A549 (cell line): Measurements from ENCODE around the gene NTF3. TPM values are rescaled to one million over a fixed set of nuclear protein-coding genes. Genes with fewer than 3 reads are reported as not detected.

Source experiments
- ATAC-seq, 2 experiments: fragments of 200-7000 bp in 1 of 2; fragments of >200 bp in 1 of 2; cut with Nextera tagmentation in 1 of 2; cut with Tn5 transposase in 1 of 2; 3 replicates each; pipeline versions ENCODE4 v1.8.0 to v1.9.1; 2018 to 2020; ENCODE audit warnings: mild to moderate bottlenecking in 1 of 2, moderate library complexity in 1 of 2
- CTCF ChIA-PET: fragments of 300-600 bp; sonication (Branson Sonifier 250); formaldehyde crosslinking; extraction: SDS; loops from one replicate; lab custom pipeline; 2021; ENCODE audit warnings: antibody characterized with exemption, inconsistent platforms; lab: Yijun Ruan, JAX
- POLR2A ChIA-PET: fragments of 350-600 bp; formaldehyde crosslinking; extraction: SDS; loops from one replicate; lab custom pipeline; 2021; ENCODE audit warnings: antibody characterized with exemption, inconsistent platforms; lab: Yijun Ruan, JAX
- DNase-seq, 2 experiments: peaks; one replicate each; pipeline versions ENCODE4 v3.0.0 to v3.0.0-alpha.2; 2011 to 2016; ENCODE audit warnings: low read depth in 1 of 2, low spot score in 1 of 2
- FAIRE-seq: peaks from 2 replicates; lab custom pipeline; 2011; peaks lifted over from hg19 to GRCh38; lab: Jason Lieb, UNC
- H3K27ac ChIP-seq, 2 experiments: fragments of >200 bp; sonication (Bioruptor Twin); formaldehyde crosslinking; 3 replicates each; pipeline ENCODE4 v1.5.1; 2016 to 2017
- H3K4me1 ChIP-seq: fragments of >200 bp; sonication (Bioruptor Twin); formaldehyde crosslinking; 3 replicates; pipeline ENCODE4 v1.6.1; 2016
- H3K4me2 ChIP-seq: fragments of >200 bp; sonication (Bioruptor Twin); formaldehyde crosslinking; 3 replicates; pipeline ENCODE4 v1.6.1; 2016
- H3K4me3 ChIP-seq: fragments of >200 bp; sonication (Bioruptor Twin); formaldehyde crosslinking; 3 replicates; pipeline ENCODE4 v1.5.1; 2016
- H3K9me3 ChIP-seq: fragments of >200 bp; sonication (Bioruptor Twin); formaldehyde crosslinking; 3 replicates; pipeline ENCODE4 v1.6.1; 2016
- ATOH8 ChIP-seq: fragments of 250-450 bp; sonication (Bioruptor Pico); IDR thresholded peaks from 2 replicates; pipeline ENCODE4 v1.5.0; 2020; ENCODE audit warnings: low read depth, mild to moderate bottlenecking, moderate library complexity
- BHLHE40 ChIP-seq: IDR thresholded peaks from 2 replicates; pipeline ENCODE4 v1.6.1; 2012; ENCODE audit warnings: low read depth, low read length, inconsistent platforms
- CBX8 ChIP-seq: fragments of 200-600 bp; sonication (generic); IDR thresholded peaks from 2 replicates; pipeline ENCODE4 v1.6.1; 2016
- CHD4 ChIP-seq: fragments of 200-600 bp; sonication (generic); IDR thresholded peaks from 2 replicates; pipeline ENCODE4 v1.6.1; 2016; ENCODE audit warnings: antibody characterized with exemption, mild to moderate bottlenecking, borderline replicate concordance
- E2F6 ChIP-seq: IDR thresholded peaks from 2 replicates; pipeline ENCODE4 v1.6.1; 2012; ENCODE audit warnings: low read depth, borderline replicate concordance
- EHF ChIP-seq: fragments of 250-450 bp; sonication (Bioruptor Pico); IDR thresholded peaks from 2 replicates; pipeline ENCODE4 v1.5.0; 2020; ENCODE audit warnings: mild to moderate bottlenecking
- ESRRA ChIP-seq: fragments of 150-350 bp; IDR thresholded peaks from 2 replicates; pipeline ENCODE4 v1.6.1; 2014; ENCODE audit warnings: mild to moderate bottlenecking, low read length, borderline replicate concordance
- FOSB ChIP-seq: fragments of 250-450 bp; sonication (Bioruptor Pico); IDR thresholded peaks from 2 replicates; pipeline ENCODE4 v1.5.0; 2020; ENCODE audit warnings: mild to moderate bottlenecking, moderate library complexity
- FOXS1 ChIP-seq: fragments of 250-450 bp; sonication (Bioruptor Pico); IDR thresholded peaks from 2 replicates; pipeline ENCODE4 v1.5.0; 2020; ENCODE audit warnings: mild to moderate bottlenecking, moderate library complexity
- HEYL ChIP-seq: fragments of 250-450 bp; sonication (Bioruptor Pico); IDR thresholded peaks from 2 replicates; pipeline ENCODE4 v1.8.0; 2021; ENCODE audit warnings: mild to moderate bottlenecking, moderate library complexity
- HOXA7 ChIP-seq: fragments of 250-450 bp; sonication (Bioruptor Pico); IDR thresholded peaks from 2 replicates; pipeline ENCODE4 v1.5.0; 2020; ENCODE audit warnings: mild to moderate bottlenecking, moderate library complexity
- HOXB13 ChIP-seq: fragments of 250-450 bp; sonication (Bioruptor Pico); IDR thresholded peaks from 2 replicates; pipeline ENCODE4 v1.5.0; 2020; ENCODE audit warnings: low read depth, mild to moderate bottlenecking, moderate library complexity
- JUNB ChIP-seq: fragments of >200 bp; sonication (Bioruptor Twin); formaldehyde crosslinking; IDR thresholded peaks from 2 replicates; pipeline ENCODE4 v1.6.1; 2016
- MAFK ChIP-seq: fragments of 450-650 bp; IDR thresholded peaks from 2 replicates; pipeline ENCODE4 v1.6.1; 2014; ENCODE audit not compliant: partially characterized antibody
- MAZ ChIP-seq: fragments of 150-350 bp; IDR thresholded peaks from 2 replicates; pipeline ENCODE4 v1.6.1; 2014; ENCODE audit warnings: antibody characterized with exemption, low read depth, low read length, borderline replicate concordance
- NFE2L2 ChIP-seq: fragments of 150-350 bp; conservative IDR thresholded peaks from 2 replicates; pipeline ENCODE4 v1.6.1; 2014; ENCODE audit warnings: low read length
- RAD21 ChIP-seq, 2 experiments: fragments of >200 bp in 1 of 2; sonication (Bioruptor Twin) in 1 of 2; formaldehyde crosslinking in 1 of 2; IDR thresholded peaks in 1 of 2; conservative IDR thresholded peaks in 1 of 2; 2 replicates in 1 of 2; 3 replicates in 1 of 2; pipeline ENCODE4 v1.6.1; 2012 to 2018; ENCODE audit warnings: inconsistent platforms in 1 of 2
- RARB ChIP-seq: fragments of 250-450 bp; sonication (Bioruptor Pico); IDR thresholded peaks from 2 replicates; pipeline ENCODE4 v1.8.0; 2021; ENCODE audit warnings: mild to moderate bottlenecking, moderate library complexity
- REST ChIP-seq: fragments of 200-600 bp; sonication (generic); IDR thresholded peaks from 2 replicates; pipeline ENCODE4 v1.6.1; 2016; ENCODE audit warnings: antibody characterized with exemption, mild to moderate bottlenecking, moderate library complexity
- RFX5 ChIP-seq: fragments of 450-650 bp; IDR thresholded peaks from 2 replicates; pipeline ENCODE4 v1.7.1; 2014; ENCODE audit warnings: antibody characterized with exemption, mild to moderate bottlenecking, moderate library complexity
- TFCP2L1 ChIP-seq: fragments of 250-450 bp; sonication (Bioruptor Pico); IDR thresholded peaks from 2 replicates; pipeline ENCODE4 v1.5.0; 2021; ENCODE audit warnings: mild to moderate bottlenecking
- USF2 ChIP-seq: fragments of 450-650 bp; IDR thresholded peaks from 2 replicates; pipeline ENCODE4 v1.6.1; 2014; ENCODE audit warnings: antibody characterized with exemption
- WGBS: methylation state at CpG from one replicate; pipeline ENCODE4 v1.1.6; 2017; ENCODE audit errors: missing lambda C conversion rate; 5-methylcytosine and 5-hydroxymethylcytosine counted together
- polyA plus RNA-seq, 4 experiments: library from polyadenylated mRNA; depleted of rRNA in 3 of 4; stranded (reverse); fragments of >200 nt; fragmentation: RNase III in 1 of 4; extraction: RNeasy Plus Mini Kit Qiagen cat#74134 plus additional on column Dnase treatment in 1 of 4; gene quantifications; 2 replicates in 3 of 4; 3 replicates in 1 of 4; pipeline ENCODE4 v1.2.3, GENCODE V29; 2011 to 2017

Gene NTF3
- polyA plus RNA-seq, 2 of the 4 experiments (the other 2 are of a cell fraction): not detected

GRCh38 chr12:5433845-5434646 lies 2.1 kb downstream of the NTF3 start:
- 29% methylated on average over 15 of the region's 15 CpGs for WGBS
- no peak; a peak in 1 of 6 replicates for ATAC-seq
- CTCF ChIA-PET: interaction anchor here (0.8 to 1.6 kb wide), 2 partner anchors 8 to 9 kb away, joined by 3 to 4 read pairs; no protein-coding TSS in a partner anchor
- no peak for DNase-seq
- no peak overlapping the region for H3K27ac ChIP-seq
- no peak overlapping the region for H3K4me2 ChIP-seq
- H3K4me3 ChIP-seq: no peak overlapping the region
- no peaks in the 10 kb centered on the region for H3K4me1 ChIP-seq
- FAIRE-seq: no peak
- no peak for TF ChIP-seq USF2
- no peak for TF ChIP-seq E2F6
- no peak for TF ChIP-seq RAD21 (conservative IDR thresholded peaks at IDR 0.05 in 1 of 2, IDR thresholded peaks at IDR 0.05 in 1 of 2)
- TF ChIP-seq ESRRA: no peak
- TF ChIP-seq BHLHE40: no peak
- TF ChIP-seq FOSB: no peak
- no peak for TF ChIP-seq HEYL (CRISPR knock-in tag)
- no peak for TF ChIP-seq MAFK
- TF ChIP-seq RARB (CRISPR knock-in tag): no peak
- POLR2A ChIA-PET: no interaction called here
- H3K9me3 ChIP-seq: no peaks in the 10 kb centered on the region

GRCh38 chr12:5434647-5435560 lies 3.0 kb downstream of the NTF3 start:
- ChIA-PET POLR2A (no interaction called here), CTCF (interaction anchor here (0.8 to 1.6 kb wide), 2 partner anchors 7 to 8 kb away, joined by 3 to 4 read pairs; no protein-coding TSS in a partner anchor)
- Histone ChIP-seq H3K4me1 (no peaks in the 10 kb centered on the region), H3K9me3 (no peaks in the 10 kb centered on the region), H3K27ac (no peak overlapping the region), H3K4me3 (no peak overlapping the region), H3K4me2 (no peak overlapping the region)
- no peak for FAIRE-seq
- DNase-seq: no peak
- 6% methylated on average over 6 of the region's 6 CpGs for WGBS
- TF ChIP-seq HOXA7: no peak
- TF ChIP-seq JUNB: no peak
- TF ChIP-seq NFE2L2: no peak
- TF ChIP-seq USF2: no peak
- TF ChIP-seq ATOH8: no peak
- ATAC-seq: no peak

GRCh38 chr12:5437182-5437583 lies 5.3 kb downstream of the NTF3 start:
- 37% methylated on average over 4 of the region's 4 CpGs for WGBS
- TF ChIP-seq CBX8 (no peak), CHD4 (no peak), E2F6 (no peak), EHF (CRISPR knock-in tag) (no peak), FOXS1 (CRISPR knock-in tag) (no peak), JUNB (no peak), BHLHE40 (no peak), TFCP2L1 (CRISPR knock-in tag) (no peak), NFE2L2 (no peak), HOXB13 (CRISPR knock-in tag) (no peak), REST (no peak), RARB (CRISPR knock-in tag) (no peak), MAZ (no peak), RFX5 (no peak)
- Histone ChIP-seq H3K4me2 (no peak overlapping the region), H3K4me1 (no peaks in the 10 kb centered on the region), H3K27ac (no peak overlapping the region), H3K9me3 (no peaks in the 10 kb centered on the region), H3K4me3 (no peak overlapping the region)
- FAIRE-seq: no peak
- no peak for DNase-seq
- no peak for ATAC-seq
- ChIA-PET CTCF (interaction anchor here (0.9 to 1.4 kb wide), 2 partner anchors 10 to 22 kb away, joined by 3 read pairs; no protein-coding TSS in a partner anchor), POLR2A (no interaction called here)
